Measurements from ENCODE around the gene YJU2. TPM values are rescaled to one million over a fixed set of nuclear protein-coding genes. Genes with fewer than 3 reads are reported as not detected.

YJU2 gene
- total RNA-seq, 4 donors from 2014 or later: 23.4 to 33.6 (median 28.3) TPM

DNA sequence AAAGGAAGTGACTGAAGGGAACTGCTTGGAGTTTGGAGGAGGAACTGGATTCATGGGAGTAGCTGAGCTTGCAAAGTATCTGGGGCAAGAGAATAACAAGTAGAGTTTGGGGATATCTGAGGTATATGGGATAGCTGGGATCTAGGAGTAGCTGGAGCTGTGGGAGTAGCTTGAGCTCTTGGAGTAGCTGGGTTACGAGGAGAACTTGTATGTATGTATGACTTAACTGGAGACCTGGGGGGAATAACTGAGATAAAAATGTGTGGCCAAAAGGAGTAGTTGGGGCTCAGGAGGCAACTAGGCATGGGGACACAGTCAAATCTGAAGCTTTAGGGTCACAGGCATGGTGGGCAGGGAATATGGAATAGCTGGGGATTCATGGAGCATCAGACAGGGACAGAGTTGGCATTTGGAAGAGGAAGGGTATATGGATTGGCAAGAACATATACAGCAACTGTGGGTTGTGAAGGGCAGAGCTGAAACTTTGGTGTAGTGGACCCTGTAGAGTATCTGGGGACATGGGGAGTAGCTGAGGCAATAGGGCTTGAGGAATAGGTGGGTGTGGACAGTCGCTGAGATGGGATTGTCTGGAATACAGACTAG, 45.8 kb upstream of the YJU2 start:
- no peak for TF ChIP-seq POLR2A (IDR thresholded peaks at IDR 0.05)
- TF ChIP-seq, protein P1, sequence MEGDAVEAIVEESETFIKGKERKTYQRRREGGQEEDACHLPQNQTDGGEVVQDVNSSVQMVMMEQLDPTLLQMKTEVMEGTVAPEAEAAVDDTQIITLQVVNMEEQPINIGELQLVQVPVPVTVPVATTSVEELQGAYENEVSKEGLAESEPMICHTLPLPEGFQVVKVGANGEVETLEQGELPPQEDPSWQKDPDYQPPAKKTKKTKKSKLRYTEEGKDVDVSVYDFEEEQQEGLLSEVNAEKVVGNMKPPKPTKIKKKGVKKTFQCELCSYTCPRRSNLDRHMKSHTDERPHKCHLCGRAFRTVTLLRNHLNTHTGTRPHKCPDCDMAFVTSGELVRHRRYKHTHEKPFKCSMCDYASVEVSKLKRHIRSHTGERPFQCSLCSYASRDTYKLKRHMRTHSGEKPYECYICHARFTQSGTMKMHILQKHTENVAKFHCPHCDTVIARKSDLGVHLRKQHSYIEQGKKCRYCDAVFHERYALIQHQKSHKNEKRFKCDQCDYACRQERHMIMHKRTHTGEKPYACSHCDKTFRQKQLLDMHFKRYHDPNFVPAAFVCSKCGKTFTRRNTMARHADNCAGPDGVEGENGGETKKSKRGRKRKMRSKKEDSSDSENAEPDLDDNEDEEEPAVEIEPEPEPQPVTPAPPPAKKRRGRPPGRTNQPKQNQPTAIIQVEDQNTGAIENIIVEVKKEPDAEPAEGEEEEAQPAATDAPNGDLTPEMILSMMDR (IDR thresholded peaks at IDR 0.05): no peak
- H3K4me3 ChIP-seq (ENCODE audit: low read depth, poor library complexity, severe bottlenecking): no peak overlapping the region
- intact Hi-C loops (cut with DNase I; ENCODE audit: low total_unique reads): loop anchor here (10.0 kb wide), 1 partner anchor 56 kb away; no protein-coding TSS in a partner anchor
- 63 to 84% methylated on average over 2 of the region's 2 CpGs for WGBS, 2 donors
- no peak for DNase-seq (ENCODE audit: low spot score in 2 of 2)

DNA sequence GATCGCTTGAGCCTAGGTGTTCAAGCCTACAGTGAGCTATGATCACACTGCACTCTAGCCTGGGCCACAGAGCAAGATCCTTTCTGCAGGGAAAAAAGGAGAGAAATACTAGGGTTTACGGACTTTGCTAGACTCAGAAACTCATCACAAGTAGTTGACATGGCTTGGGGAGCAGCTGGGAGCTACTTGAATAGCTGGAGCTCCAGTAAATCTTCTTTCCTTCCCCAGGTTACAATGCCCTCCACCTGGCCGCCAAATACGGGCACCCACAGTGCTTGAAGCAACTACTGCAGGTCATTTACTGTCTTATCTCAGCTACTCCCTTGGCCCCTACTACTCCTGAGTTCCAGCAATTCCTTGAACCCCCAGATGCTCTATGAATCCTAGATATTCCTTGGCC, 45.1 kb upstream of the YJU2 start:
- DNase-seq (ENCODE audit: low spot score in 2 of 2): no peak
- H3K4me3 ChIP-seq (ENCODE audit: low read depth, poor library complexity, severe bottlenecking): no peak overlapping the region
- TF ChIP-seq, protein P1 (IDR thresholded peaks at IDR 0.05): no peak
- TF ChIP-seq POLR2A (IDR thresholded peaks at IDR 0.05): no peak
- intact Hi-C loops (cut with DNase I; ENCODE audit: low total_unique reads): loop anchor here (10.0 kb wide), 1 partner anchor 57 kb away; no protein-coding TSS in a partner anchor
- 86 to 89% methylated on average over 4 of the region's 4 CpGs for WGBS, 2 donors

DNA sequence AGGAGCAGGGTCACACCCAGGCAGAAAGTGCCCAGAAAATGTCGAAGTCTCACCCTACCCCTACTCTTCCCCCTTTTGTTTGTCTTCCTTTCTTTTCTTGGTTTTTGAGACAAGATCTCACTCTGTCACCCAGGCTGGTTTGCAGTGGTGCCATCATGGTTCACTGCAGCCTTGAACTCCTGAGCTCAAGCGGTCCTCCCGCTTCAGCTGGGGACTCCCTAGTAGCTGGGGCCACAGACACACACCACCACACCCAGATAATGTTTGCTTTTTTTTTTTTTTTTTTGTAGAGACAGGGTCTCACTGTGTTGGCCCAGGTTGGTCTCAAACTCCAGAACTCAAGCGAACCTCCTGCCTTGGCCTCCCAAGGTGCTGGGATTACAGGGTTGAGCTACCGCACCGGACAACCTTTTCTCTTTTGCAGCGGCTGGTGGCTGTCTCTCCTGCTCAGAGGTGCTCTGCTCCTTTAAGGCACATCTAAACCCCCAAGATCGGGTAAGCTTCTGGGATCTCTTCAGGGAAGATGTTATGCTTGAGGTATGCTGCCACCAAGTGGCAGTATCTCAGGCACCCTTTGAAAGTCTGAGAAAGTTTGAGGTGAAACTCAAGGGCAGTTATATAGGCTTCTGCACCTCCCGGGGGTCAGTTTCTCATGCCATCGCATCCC, 39.9 kb upstream of the YJU2 start:
- intact Hi-C loops (cut with DNase I; ENCODE audit: low total_unique reads): loop anchor here (10.0 kb wide), 1 partner anchor 62 kb away; no protein-coding TSS in a partner anchor
- WGBS, 2 donors: 80 to 83% methylated on average over 10 of the region's 10 CpGs
- DNase-seq (ENCODE audit: low spot score in 2 of 2): no peak
- no peak overlapping the region for H3K4me3 ChIP-seq (ENCODE audit: low read depth, poor library complexity, severe bottlenecking)
- TF ChIP-seq POLR2A (IDR thresholded peaks at IDR 0.05): no peak
- TF ChIP-seq, protein P1 (IDR thresholded peaks at IDR 0.05): no peak

DNA sequence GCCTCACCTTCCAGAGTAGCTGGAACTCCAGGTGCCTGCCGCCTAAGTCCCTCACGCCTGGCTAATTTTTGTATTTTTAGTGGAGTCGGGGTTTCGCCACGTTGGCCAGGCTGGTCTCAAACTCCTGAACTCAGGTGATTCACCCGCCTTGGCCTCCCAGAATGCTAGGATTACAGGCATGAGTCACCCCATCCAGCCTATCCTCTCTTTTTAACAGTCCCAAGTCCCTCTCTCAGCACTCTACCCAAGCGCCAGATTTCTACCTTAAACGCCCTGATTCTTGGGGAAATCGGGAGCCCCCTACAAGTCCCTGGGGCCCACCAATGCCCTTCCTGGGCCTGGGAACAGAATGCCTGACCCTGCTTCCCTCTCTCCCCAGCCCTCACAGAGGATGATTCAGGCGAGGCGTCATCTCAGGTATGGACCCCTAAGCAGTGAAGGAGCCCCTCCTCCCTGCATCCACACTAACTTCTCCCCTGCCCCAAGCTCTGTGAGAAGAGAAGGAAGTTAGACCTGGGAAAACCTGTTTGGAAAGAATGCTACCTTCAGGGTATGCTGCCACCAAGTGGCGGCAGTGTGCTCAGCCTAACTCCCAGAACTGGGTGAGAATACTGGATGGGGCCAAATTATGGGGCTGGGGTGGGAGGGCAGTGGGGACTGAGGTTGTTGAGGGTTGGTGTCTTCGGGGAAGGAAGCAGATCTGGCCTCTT, 38.3 kb upstream of the YJU2 start:
- TF ChIP-seq POLR2A (IDR thresholded peaks at IDR 0.05): no peak
- TF ChIP-seq, protein P1 (IDR thresholded peaks at IDR 0.05): no peak
- intact Hi-C loops (cut with DNase I; ENCODE audit: low total_unique reads): loop anchor here (10.0 kb wide), 1 partner anchor 64 kb away; no protein-coding TSS in a partner anchor
- DNase-seq (ENCODE audit: low spot score in 2 of 2): no peak
- no peak overlapping the region for H3K4me3 ChIP-seq (ENCODE audit: low read depth, poor library complexity, severe bottlenecking)
- WGBS, 2 donors: 61 to 67% methylated on average over 13 of the region's 13 CpGs

DNA sequence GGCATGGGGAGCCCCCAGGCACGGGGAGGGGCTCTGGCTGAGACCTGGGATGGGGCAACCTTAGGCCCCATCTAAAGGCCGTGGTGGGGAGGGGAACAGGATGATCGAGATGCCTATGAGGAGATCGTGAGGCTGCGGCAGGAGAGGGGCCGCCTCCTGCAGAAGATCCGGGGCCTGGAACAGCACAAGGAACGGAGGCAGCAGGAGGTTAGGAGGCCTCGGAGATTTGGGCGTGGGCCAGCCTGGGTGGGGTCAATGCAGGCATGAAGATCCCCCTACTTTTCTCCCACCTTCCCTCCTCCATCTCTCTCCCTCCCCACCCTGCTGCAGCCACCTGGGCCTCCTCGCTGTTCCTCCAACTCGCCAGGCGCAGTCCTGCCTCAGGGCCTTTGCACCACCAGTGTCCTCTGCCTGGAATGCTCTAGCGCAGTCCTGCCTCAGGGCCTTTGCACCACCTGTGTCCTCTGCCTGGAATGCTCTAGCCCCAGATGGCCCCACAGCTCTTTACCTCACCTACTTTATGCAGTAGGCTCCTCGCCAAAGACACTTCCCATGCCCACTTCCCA, 36.6 kb upstream of the YJU2 start:
- WGBS, 2 donors: 66 to 67% methylated on average over 15 of the region's 15 CpGs
- DNase-seq (ENCODE audit: low spot score in 2 of 2): no peak
- intact Hi-C loops (cut with DNase I; ENCODE audit: low total_unique reads): no loop called here
- no peak overlapping the region for H3K4me3 ChIP-seq (ENCODE audit: low read depth, poor library complexity, severe bottlenecking)
- TF ChIP-seq, protein P1 (IDR thresholded peaks at IDR 0.05): no peak
- no peak for TF ChIP-seq POLR2A (IDR thresholded peaks at IDR 0.05)

Measured in lower leg skin (tissue), 4 donors.